ENCODE results near the gene ADM5.

The ADM5 gene

GRCh38 chr19:49700563-49700962 is 11.2 kb downstream of the ADM5 start:
- Histone ChIP-seq H3K27ac (ENCODE audit: low read depth, low read length) (no peak overlapping the region), H3K27me3 (ENCODE audit: control insufficient read depth in 1 of 2, insufficient read depth in 2 of 2, low read length in 2 of 2) (no peaks in the 10 kb centered on the region), H3K36me3 (ENCODE audit: control insufficient read depth in 1 of 2, insufficient read depth in 2 of 2, low read length in 2 of 2) (no peaks in the 10 kb centered on the region), H3K9me3 (ENCODE audit: control insufficient read depth in 1 of 2, low read length in 2 of 2) (no peaks in the 10 kb centered on the region), H3K4me3 (ENCODE audit: low read depth in 1 of 2, low read length in 2 of 2) (no peak overlapping the region), H3K9ac (ENCODE audit: low read depth in 1 of 2, low read length in 2 of 2) (no peak overlapping the region), H3K4me1 (ENCODE audit: control insufficient read depth in 1 of 2, insufficient read depth in 2 of 2, low read length in 2 of 2) (no peaks in the 10 kb centered on the region)

GRCh38 chr19:49701271-49701786 is 11.9 kb downstream of the ADM5 start:
- Histone ChIP-seq H3K4me1 (ENCODE audit: control insufficient read depth in 1 of 2, insufficient read depth in 2 of 2, low read length in 2 of 2) (no peaks in the 10 kb centered on the region), H3K27ac (ENCODE audit: low read depth, low read length) (no peak overlapping the region), H3K4me3 (ENCODE audit: low read depth in 1 of 2, low read length in 2 of 2) (no peak overlapping the region), H3K9ac (ENCODE audit: low read depth in 1 of 2, low read length in 2 of 2) (no peak overlapping the region), H3K9me3 (ENCODE audit: control insufficient read depth in 1 of 2, low read length in 2 of 2) (no peaks in the 10 kb centered on the region), H3K36me3 (ENCODE audit: control insufficient read depth in 1 of 2, insufficient read depth in 2 of 2, low read length in 2 of 2) (no peaks in the 10 kb centered on the region), H3K27me3 (ENCODE audit: control insufficient read depth in 1 of 2, insufficient read depth in 2 of 2, low read length in 2 of 2) (no peaks in the 10 kb centered on the region)

GRCh38 chr19:49704888-49705642 is 15.7 kb downstream of the ADM5 start:
- Histone ChIP-seq H3K9ac (ENCODE audit: low read depth in 1 of 2, low read length in 2 of 2) (no peak overlapping the region), H3K9me3 (ENCODE audit: control insufficient read depth in 1 of 2, low read length in 2 of 2) (no peaks in the 10 kb centered on the region), H3K4me1 (ENCODE audit: control insufficient read depth in 1 of 2, insufficient read depth in 2 of 2, low read length in 2 of 2) (no peaks in the 10 kb centered on the region), H3K4me3 (ENCODE audit: low read depth in 1 of 2, low read length in 2 of 2) (no peak overlapping the region), H3K27me3 (ENCODE audit: control insufficient read depth in 1 of 2, insufficient read depth in 2 of 2, low read length in 2 of 2) (no peaks in the 10 kb centered on the region), H3K36me3 (ENCODE audit: control insufficient read depth in 1 of 2, insufficient read depth in 2 of 2, low read length in 2 of 2) (no peaks in the 10 kb centered on the region), H3K27ac (ENCODE audit: low read depth, low read length) (no peak overlapping the region)

GRCh38 chr19:49705919-49706318 is 16.5 kb downstream of the ADM5 start:
- H3K36me3 ChIP-seq (ENCODE audit: control insufficient read depth in 1 of 2, insufficient read depth in 2 of 2, low read length in 2 of 2) = no peaks in the 10 kb centered on the region
- no peak overlapping the region for H3K4me3 ChIP-seq (ENCODE audit: low read depth in 1 of 2, low read length in 2 of 2)
- H3K9me3 ChIP-seq (ENCODE audit: control insufficient read depth in 1 of 2, low read length in 2 of 2) = no peaks in the 10 kb centered on the region
- no peaks in the 10 kb centered on the region for H3K27me3 ChIP-seq (ENCODE audit: control insufficient read depth in 1 of 2, insufficient read depth in 2 of 2, low read length in 2 of 2)
- H3K27ac ChIP-seq (ENCODE audit: low read depth, low read length) = no peak overlapping the region
- H3K4me1 ChIP-seq (ENCODE audit: control insufficient read depth in 1 of 2, insufficient read depth in 2 of 2, low read length in 2 of 2) = no peaks in the 10 kb centered on the region
- no peak overlapping the region for H3K9ac ChIP-seq (ENCODE audit: low read depth in 1 of 2, low read length in 2 of 2)

GRCh38 chr19:49710372-49710951 is 21.1 kb downstream of the ADM5 start:
- Histone ChIP-seq H3K27me3 (ENCODE audit: control insufficient read depth in 1 of 2, insufficient read depth in 2 of 2, low read length in 2 of 2) (no peaks in the 10 kb centered on the region), H3K9ac (ENCODE audit: low read depth in 1 of 2, low read length in 2 of 2) (no peak overlapping the region), H3K4me1 (ENCODE audit: control insufficient read depth in 1 of 2, insufficient read depth in 2 of 2, low read length in 2 of 2) (no peaks in the 10 kb centered on the region), H3K27ac (ENCODE audit: low read depth, low read length) (no peak overlapping the region), H3K4me3 (ENCODE audit: low read depth in 1 of 2, low read length in 2 of 2) (no peak overlapping the region), H3K36me3 (ENCODE audit: control insufficient read depth in 1 of 2, insufficient read depth in 2 of 2, low read length in 2 of 2) (no peaks in the 10 kb centered on the region), H3K9me3 (ENCODE audit: control insufficient read depth in 1 of 2, low read length in 2 of 2) (no peaks in the 10 kb centered on the region)

GRCh38 chr19:49712397-49712859 is 23.0 kb downstream of the ADM5 start:
- Histone ChIP-seq H3K9ac (ENCODE audit: low read depth in 1 of 2, low read length in 2 of 2) (no peak overlapping the region), H3K4me3 (ENCODE audit: low read depth in 1 of 2, low read length in 2 of 2) (no peak overlapping the region), H3K27me3 (ENCODE audit: control insufficient read depth in 1 of 2, insufficient read depth in 2 of 2, low read length in 2 of 2) (no peaks in the 10 kb centered on the region), H3K27ac (ENCODE audit: low read depth, low read length) (no peak overlapping the region), H3K4me1 (ENCODE audit: control insufficient read depth in 1 of 2, insufficient read depth in 2 of 2, low read length in 2 of 2) (no peaks in the 10 kb centered on the region), H3K36me3 (ENCODE audit: control insufficient read depth in 1 of 2, insufficient read depth in 2 of 2, low read length in 2 of 2) (no peaks in the 10 kb centered on the region), H3K9me3 (ENCODE audit: control insufficient read depth in 1 of 2, low read length in 2 of 2) (no peaks in the 10 kb centered on the region)

GRCh38 chr19:49713236-49713845 is 23.9 kb downstream of the ADM5 start:
- Histone ChIP-seq H3K4me1 (ENCODE audit: control insufficient read depth in 1 of 2, insufficient read depth in 2 of 2, low read length in 2 of 2) (no peaks in the 10 kb centered on the region), H3K9me3 (ENCODE audit: control insufficient read depth in 1 of 2, low read length in 2 of 2) (no peaks in the 10 kb centered on the region), H3K9ac (ENCODE audit: low read depth in 1 of 2, low read length in 2 of 2) (no peak overlapping the region), H3K27ac (ENCODE audit: low read depth, low read length) (no peak overlapping the region), H3K36me3 (ENCODE audit: control insufficient read depth in 1 of 2, insufficient read depth in 2 of 2, low read length in 2 of 2) (no peaks in the 10 kb centered on the region), H3K27me3 (ENCODE audit: control insufficient read depth in 1 of 2, insufficient read depth in 2 of 2, low read length in 2 of 2) (no peaks in the 10 kb centered on the region), H3K4me3 (ENCODE audit: low read depth in 1 of 2, low read length in 2 of 2) (no peak overlapping the region)

GRCh38 chr19:49716154-49716553 is 26.8 kb downstream of the ADM5 start:
- no peak overlapping the region for H3K9ac ChIP-seq (ENCODE audit: low read depth in 1 of 2, low read length in 2 of 2)
- H3K4me3 ChIP-seq (ENCODE audit: low read depth in 1 of 2, low read length in 2 of 2) = no peak overlapping the region
- H3K36me3 ChIP-seq (ENCODE audit: control insufficient read depth in 1 of 2, insufficient read depth in 2 of 2, low read length in 2 of 2) = no peaks in the 10 kb centered on the region
- no peaks in the 10 kb centered on the region for H3K9me3 ChIP-seq (ENCODE audit: control insufficient read depth in 1 of 2, low read length in 2 of 2)
- no peaks in the 10 kb centered on the region for H3K27me3 ChIP-seq (ENCODE audit: control insufficient read depth in 1 of 2, insufficient read depth in 2 of 2, low read length in 2 of 2)
- H3K4me1 ChIP-seq (ENCODE audit: control insufficient read depth in 1 of 2, insufficient read depth in 2 of 2, low read length in 2 of 2) = no peaks in the 10 kb centered on the region
- H3K27ac ChIP-seq (ENCODE audit: low read depth, low read length) = no peak overlapping the region

- Histone ChIP-seq H3K36me3 (ENCODE audit: control insufficient read depth in 1 of 2, insufficient read depth in 2 of 2, low read length in 2 of 2) (no peaks in the 10 kb centered on the region), H3K4me1 (ENCODE audit: control insufficient read depth in 1 of 2, insufficient read depth in 2 of 2, low read length in 2 of 2) (no peaks in the 10 kb centered on the region), H3K27me3 (ENCODE audit: control insufficient read depth in 1 of 2, insufficient read depth in 2 of 2, low read length in 2 of 2) (no peaks in the 10 kb centered on the region), H3K4me3 (ENCODE audit: low read depth in 1 of 2, low read length in 2 of 2) (no peak overlapping the region), H3K9me3 (ENCODE audit: control insufficient read depth in 1 of 2, low read length in 2 of 2) (no peaks in the 10 kb centered on the region), H3K9ac (ENCODE audit: low read depth in 1 of 2, low read length in 2 of 2) (no peak overlapping the region), H3K27ac (ENCODE audit: low read depth, low read length) (no peak overlapping the region)
Observed at GRCh38 chr19:49718511-49718910, 29.1 kb downstream of the ADM5 start.

- H3K9ac ChIP-seq (ENCODE audit: low read depth in 1 of 2, low read length in 2 of 2) = no peak overlapping the region
- H3K4me1 ChIP-seq (ENCODE audit: control insufficient read depth in 1 of 2, insufficient read depth in 2 of 2, low read length in 2 of 2) = no peaks in the 10 kb centered on the region
- no peaks in the 10 kb centered on the region for H3K27me3 ChIP-seq (ENCODE audit: control insufficient read depth in 1 of 2, insufficient read depth in 2 of 2, low read length in 2 of 2)
- H3K27ac ChIP-seq (ENCODE audit: low read depth, low read length) = no peak overlapping the region
- H3K36me3 ChIP-seq (ENCODE audit: control insufficient read depth in 1 of 2, insufficient read depth in 2 of 2, low read length in 2 of 2) = no peaks in the 10 kb centered on the region
- no peak overlapping the region for H3K4me3 ChIP-seq (ENCODE audit: low read depth in 1 of 2, low read length in 2 of 2)
- no peaks in the 10 kb centered on the region for H3K9me3 ChIP-seq (ENCODE audit: control insufficient read depth in 1 of 2, low read length in 2 of 2)
Observed at GRCh38 chr19:49718991-49719390, 29.6 kb downstream of the ADM5 start.

All from duodenal mucosa (tissue), 2 donors.